Panc1 (cell line): ENCODE results near the gene FBLN7. TPM values are rescaled to one million over a fixed set of nuclear protein-coding genes. Genes with fewer than 3 reads are reported as not detected.

Experiments
- ATAC-seq: fragments of 200-7000 bp; cut with Tn5 transposase; 2 replicates; pipeline ENCODE4 v1.9.1; 2020; ENCODE audit warnings: mild to moderate bottlenecking, moderate library complexity
- BruUV-seq: library from RNA; stranded (reverse); fragments of 400-500 nt; replicated peaks from 2 replicates; lab custom pipeline; 2021; lab: Mats Ljungman, UMichigan
- CTCF ChIA-PET: fragments of 300-600 bp; sonication (Branson Sonifier 250); formaldehyde crosslinking; loops from one replicate; lab custom pipeline; 2022; ENCODE audit warnings: antibody characterized with exemption; lab: Charles Lee
- POLR2A ChIA-PET: fragments of 300-600 bp; sonication (Branson Sonifier 250); formaldehyde crosslinking; loops from one replicate; lab custom pipeline; 2022; ENCODE audit warnings: antibody characterized with exemption; lab: Charles Lee
- DNase-seq: peaks from one replicate; pipeline ENCODE4 v3.0.0-alpha.2; 2010; ENCODE audit warnings: low read depth, low spot score
- H3K27ac ChIP-seq: 2 replicates; pipeline ENCODE4 v1.5.1; 2011; ENCODE audit warnings: mild to moderate bottlenecking, low read length, inconsistent platforms
- H3K27me3 ChIP-seq: fragments of 200-500 bp; sonication (Bioruptor generic); 2 replicates; pipeline ENCODE4 v1.6.0; 2014; ENCODE audit warnings: low read length, inconsistent platforms; ENCODE audit not compliant: control insufficient read depth, insufficient read depth
- H3K36me3 ChIP-seq: fragments of 200-500 bp; sonication (Bioruptor generic); 2 replicates; pipeline ENCODE4 v1.5.1; 2014; ENCODE audit warnings: inconsistent platforms, mild to moderate bottlenecking, low read length, moderate library complexity; ENCODE audit not compliant: control insufficient read depth, insufficient read depth
- H3K4me1 ChIP-seq: 2 replicates; pipeline ENCODE4 v1.5.1; 2011; ENCODE audit warnings: inconsistent platforms, mild to moderate bottlenecking, low read length, moderate library complexity; ENCODE audit not compliant: control insufficient read depth, insufficient read depth
- H3K4me3 ChIP-seq, 2 experiments: 2 replicates each; pipeline ENCODE4 v1.5.1; 2011 to 2012; ENCODE audit warnings: low read depth in 2 of 2, low read length in 2 of 2, mild to moderate bottlenecking in 2 of 2, inconsistent platforms in 1 of 2, moderate library complexity in 1 of 2
- H3K9me3 ChIP-seq: fragments of 200-500 bp; sonication (Bioruptor generic); 2 replicates; pipeline ENCODE4 v1.5.1; 2014; ENCODE audit warnings: low read depth, mild to moderate bottlenecking, inconsistent platforms, low read length, moderate library complexity; ENCODE audit not compliant: control insufficient read depth, insufficient read depth
- CTCF ChIP-seq: fragments of 450-650 bp; IDR thresholded peaks from 2 replicates; pipeline ENCODE4 v1.5.1; 2017; ENCODE audit warnings: mild to moderate bottlenecking
- POLR2AphosphoS5 ChIP-seq: IDR thresholded peaks from 2 replicates; pipeline ENCODE4 v1.6.1; 2012; ENCODE audit warnings: mild to moderate bottlenecking, low read depth, low read length, moderate library complexity
- REST ChIP-seq, 2 experiments: IDR thresholded peaks; 2 replicates each; pipeline ENCODE4 v1.6.1; 2011 to 2012; ENCODE audit warnings: low read depth in 2 of 2, control low read depth in 1 of 2, low read length in 1 of 2, mild to moderate bottlenecking in 1 of 2, moderate library complexity in 1 of 2; ENCODE audit not compliant: insufficient read depth in 1 of 2
- SIN3A ChIP-seq: IDR thresholded peaks from 2 replicates; pipeline ENCODE4 v1.6.1; 2012; ENCODE audit warnings: low read depth, mild to moderate bottlenecking, low read length, moderate library complexity, borderline replicate concordance; ENCODE audit not compliant: insufficient read depth
- TCF7L2 ChIP-seq: IDR thresholded peaks from 2 replicates; pipeline ENCODE4 v1.6.1; 2011; ENCODE audit warnings: mild to moderate bottlenecking, low read depth, low read length, inconsistent platforms
- in situ Hi-C: cut with HindIII; loops from 2 replicates; pipeline ENCODE4 v1.10.0; 2016; ENCODE audit warnings: low sequenced_read_pairs, low pct_unique_long_range_greater_than_20kb
- intact Hi-C: fragments of 100-400 bp; cut with micrococcal nuclease; formaldehyde crosslinking; loops from one replicate; pipeline ENCODE4 v1.10.0; 2022; ENCODE audit not compliant: unreplicated experiment
- total RNA-seq: library from RNA; stranded (reverse); gene quantifications from one replicate; pipeline ENCODE4 v1.2.1, GENCODE V29; 2021; ENCODE audit not compliant: unreplicated experiment

Gene FBLN7
- total RNA-seq, 1 experiment from 2014 or later, result 0.95 TPM

GRCh38 chr2:112174383-112174782 is 36.2 kb downstream of the FBLN7 start:
- POLR2A ChIA-PET, result no interaction called here
- Histone ChIP-seq H3K4me3 (no peak overlapping the region), H3K9me3 (no peaks in the 10 kb centered on the region), H3K4me1 (no peaks in the 10 kb centered on the region), H3K27ac (no peak overlapping the region), H3K36me3 (no peaks in the 10 kb centered on the region), H3K27me3 (no peaks in the 10 kb centered on the region)
- TF ChIP-seq REST (IDR thresholded peaks at IDR 0.05; ENCODE audit: insufficient read depth in 1 of 2, low read depth in 2 of 2, low read length in 1 of 2) (no peak), POLR2AphosphoS5 (no peak), TCF7L2 (no peak), SIN3A (no peak), CTCF (no peak)
- no peak for DNase-seq
- BruUV-seq, result no TSS peak
- in situ Hi-C loops (no loop called here), intact Hi-C loops (no loop called here)
- CTCF ChIA-PET, result no interaction called here
- no peak for ATAC-seq

- Histone ChIP-seq H3K4me3 (no peak overlapping the region), H3K4me1 (no peaks in the 10 kb centered on the region), H3K36me3 (no peaks in the 10 kb centered on the region), H3K9me3 (no peaks in the 10 kb centered on the region), H3K27me3 (no peaks in the 10 kb centered on the region), H3K27ac (no peak overlapping the region)
- POLR2A ChIA-PET, result no interaction called here
- no TSS peak for BruUV-seq
- in situ Hi-C loops, result no loop called here
- intact Hi-C loops, result no loop called here
- DNase-seq (no peak), ATAC-seq (no peak)
- TF ChIP-seq CTCF (no peak), POLR2AphosphoS5 (no peak), TCF7L2 (no peak), SIN3A (no peak), REST (IDR thresholded peaks at IDR 0.05; ENCODE audit: insufficient read depth in 1 of 2, low read depth in 2 of 2, low read length in 1 of 2) (no peak)
- CTCF ChIA-PET, result no interaction called here
Observed at GRCh38 chr2:112175333-112175732, 37.1 kb downstream of the FBLN7 start.
